NCI-H2227 (cell line): ENCODE measurements around the gene PSD.

Experiments
- DNase-seq: peaks from one replicate; lab custom pipeline; 2025; ENCODE audit not compliant: unreplicated experiment; lab: John Stamatoyannopoulos, UW

PSD gene

DNA sequence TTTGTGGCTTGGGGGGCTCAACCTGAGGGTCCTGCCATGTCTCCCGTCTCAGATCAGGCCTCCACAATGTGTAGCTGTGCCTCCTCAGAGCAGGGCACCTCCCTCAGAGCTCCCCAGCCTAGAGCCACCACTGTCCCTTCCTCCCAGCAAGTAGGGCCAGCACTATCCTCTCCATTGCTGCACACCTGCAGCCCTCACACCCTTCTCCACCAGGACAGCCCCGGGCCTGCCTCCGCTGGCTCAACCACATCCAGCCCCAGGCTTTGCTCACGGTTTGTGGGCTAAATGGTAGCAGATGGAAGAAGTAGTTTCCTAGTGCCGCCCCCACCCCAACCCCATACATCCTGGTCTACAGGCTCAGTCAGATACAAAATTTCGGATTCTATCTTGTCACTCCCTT, 13.0 kb downstream of the PSD start:
- no peak for DNase-seq

DNA sequence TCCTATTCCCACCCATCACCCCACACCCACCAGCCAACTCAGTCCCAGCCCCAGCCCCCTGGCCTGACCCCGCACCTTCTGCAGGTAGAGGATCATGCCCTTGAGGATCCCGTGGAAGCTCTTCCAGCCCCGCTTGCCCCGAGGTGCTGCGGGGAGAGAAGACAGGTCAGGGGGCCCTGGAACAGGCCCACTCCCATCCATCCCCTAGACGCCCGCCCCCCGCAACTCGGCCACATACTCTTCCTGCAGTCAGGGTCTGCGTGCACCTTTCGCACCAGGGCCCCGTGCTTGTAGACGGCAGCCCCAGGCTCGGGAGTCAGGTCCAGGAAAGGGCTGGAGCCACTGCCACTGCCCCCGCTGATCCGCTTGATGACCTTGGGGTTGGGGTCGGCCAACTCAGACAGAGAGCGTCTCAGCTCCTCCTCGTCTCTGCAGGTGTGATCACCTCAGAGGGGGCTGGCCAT, 13.4 kb downstream of the PSD start:
- no peak for DNase-seq

DNA sequence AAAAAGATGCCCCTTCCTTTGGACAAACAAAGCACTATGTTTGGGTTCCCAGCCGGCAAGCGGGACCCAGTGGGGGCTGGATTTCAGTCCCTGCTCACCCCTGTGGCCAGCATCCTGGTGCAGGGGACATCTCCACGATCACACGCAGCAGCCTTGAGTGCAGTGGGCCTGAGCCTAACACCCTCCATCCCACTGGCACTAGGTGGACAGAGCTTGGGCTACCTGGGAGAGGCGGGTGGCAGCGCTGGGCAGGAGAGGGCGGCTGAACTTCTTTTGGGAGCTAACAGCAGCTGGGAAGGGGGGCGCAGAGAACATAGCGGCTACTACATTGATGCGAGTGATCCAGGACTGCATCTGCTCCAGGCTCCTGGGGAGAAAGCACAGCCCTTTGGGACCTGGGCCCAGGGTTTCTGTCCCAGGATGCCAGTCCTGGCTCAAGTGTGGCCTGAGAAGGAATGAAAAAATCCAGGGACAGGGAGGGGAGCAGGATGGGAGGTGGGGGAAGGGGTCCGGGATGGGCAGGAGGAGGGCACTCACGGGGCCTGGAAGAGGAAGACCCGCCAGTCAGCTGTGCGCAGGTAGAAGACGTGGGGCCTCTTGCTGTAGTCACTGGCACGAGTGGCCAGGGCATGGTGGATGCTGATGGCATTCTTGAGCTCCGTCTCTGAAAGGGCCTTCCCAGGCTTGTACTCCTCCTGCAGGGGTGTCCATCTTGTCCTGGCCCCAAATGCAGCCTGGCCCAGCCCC, 14.1 kb downstream of the PSD start:
- no peak for DNase-seq

DNA sequence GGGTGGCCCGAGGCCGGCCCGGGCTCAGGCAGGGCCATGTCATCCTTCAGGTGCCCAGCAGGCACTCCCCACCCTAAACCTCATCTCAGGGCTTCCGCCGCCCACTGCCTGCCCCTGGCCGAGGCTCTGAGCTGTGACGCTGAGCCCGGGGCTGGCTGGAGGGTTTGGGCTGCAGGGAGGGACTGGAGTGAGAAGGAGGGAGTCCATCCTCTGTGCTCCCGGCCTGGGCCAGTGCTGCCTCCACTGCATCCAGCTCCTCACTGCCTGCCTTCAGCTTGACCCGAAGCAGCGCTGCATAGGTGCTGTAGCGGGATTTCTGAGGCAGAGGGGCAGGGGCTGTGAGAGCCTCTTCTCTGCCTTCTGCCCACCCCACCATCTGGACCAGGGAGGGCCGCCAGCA, 15.5 kb downstream of the PSD start:
- DNase-seq, result no peak

DNA sequence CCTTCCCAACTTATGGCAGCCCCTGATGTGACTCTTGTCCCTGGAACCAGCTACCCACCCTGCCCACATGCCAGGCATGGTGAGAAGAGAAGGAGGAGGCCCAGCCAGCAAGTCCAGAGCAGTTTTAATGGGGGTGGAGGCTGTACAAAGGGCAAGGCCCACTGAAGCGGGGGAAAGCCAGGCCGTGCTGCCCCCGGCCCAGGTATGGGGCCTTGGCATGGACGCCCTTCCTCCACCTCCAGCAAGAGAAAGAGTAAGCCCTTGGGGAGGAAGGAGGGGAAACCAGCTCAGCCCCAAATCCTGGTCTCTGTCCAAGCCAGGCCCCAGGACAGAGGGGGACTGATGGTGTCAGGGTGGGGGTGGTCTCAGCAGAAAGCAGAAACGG, 16.1 kb downstream of the PSD start:
- no peak for DNase-seq

DNA sequence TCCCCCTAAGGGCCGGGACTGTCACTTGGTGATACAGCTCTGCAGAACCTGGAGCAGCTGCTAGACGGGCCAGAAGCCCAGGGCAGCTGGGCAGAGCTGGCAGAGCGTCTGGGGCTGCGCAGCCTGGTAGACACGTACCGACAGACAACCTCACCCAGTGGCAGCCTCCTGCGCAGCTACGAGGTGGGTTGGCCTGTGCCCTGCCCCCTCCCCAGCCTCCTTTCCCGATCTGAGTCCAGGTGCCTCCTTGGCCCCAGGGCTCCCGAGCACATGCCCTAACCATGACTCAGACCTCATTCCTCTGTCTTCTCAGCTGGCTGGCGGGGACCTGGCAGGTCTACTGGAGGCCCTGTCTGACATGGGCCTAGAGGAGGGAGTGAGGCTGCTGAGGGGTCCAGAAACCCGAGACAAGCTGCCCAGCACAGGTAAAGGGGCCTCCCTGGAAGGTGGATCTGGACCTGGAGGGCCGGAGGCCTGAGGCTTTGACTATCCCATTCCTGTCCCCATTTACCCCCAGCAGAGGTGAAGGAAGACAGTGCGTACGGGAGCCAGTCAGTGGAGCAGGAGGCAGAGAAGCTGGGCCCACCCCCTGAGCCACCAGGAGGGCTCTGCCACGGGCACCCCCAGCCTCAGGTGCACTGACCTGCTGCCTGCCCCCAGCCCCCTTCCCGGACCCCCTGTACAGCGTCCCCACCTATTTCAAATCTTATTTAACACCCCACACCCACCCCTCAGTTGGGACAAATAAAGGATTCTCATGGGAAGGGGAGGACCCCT, 16.7 kb downstream of the PSD start:
- no peak for DNase-seq

DNA sequence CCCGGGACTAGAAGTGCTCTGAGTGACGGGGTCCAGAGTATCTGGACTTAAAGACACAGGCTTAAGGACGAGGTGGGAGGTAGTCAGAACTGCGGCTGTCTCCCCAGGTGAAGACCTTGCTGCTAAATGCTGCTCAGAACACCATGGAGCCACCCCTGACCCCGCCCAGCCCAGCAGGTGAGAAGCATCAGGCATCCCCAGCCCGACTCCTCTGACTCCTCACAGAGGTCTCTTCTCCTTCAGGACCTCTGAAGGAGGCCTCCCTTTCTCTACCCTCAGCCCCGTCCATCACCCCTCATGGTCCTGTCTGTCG, 17.3 kb downstream of the PSD start:
- no peak for DNase-seq

DNA sequence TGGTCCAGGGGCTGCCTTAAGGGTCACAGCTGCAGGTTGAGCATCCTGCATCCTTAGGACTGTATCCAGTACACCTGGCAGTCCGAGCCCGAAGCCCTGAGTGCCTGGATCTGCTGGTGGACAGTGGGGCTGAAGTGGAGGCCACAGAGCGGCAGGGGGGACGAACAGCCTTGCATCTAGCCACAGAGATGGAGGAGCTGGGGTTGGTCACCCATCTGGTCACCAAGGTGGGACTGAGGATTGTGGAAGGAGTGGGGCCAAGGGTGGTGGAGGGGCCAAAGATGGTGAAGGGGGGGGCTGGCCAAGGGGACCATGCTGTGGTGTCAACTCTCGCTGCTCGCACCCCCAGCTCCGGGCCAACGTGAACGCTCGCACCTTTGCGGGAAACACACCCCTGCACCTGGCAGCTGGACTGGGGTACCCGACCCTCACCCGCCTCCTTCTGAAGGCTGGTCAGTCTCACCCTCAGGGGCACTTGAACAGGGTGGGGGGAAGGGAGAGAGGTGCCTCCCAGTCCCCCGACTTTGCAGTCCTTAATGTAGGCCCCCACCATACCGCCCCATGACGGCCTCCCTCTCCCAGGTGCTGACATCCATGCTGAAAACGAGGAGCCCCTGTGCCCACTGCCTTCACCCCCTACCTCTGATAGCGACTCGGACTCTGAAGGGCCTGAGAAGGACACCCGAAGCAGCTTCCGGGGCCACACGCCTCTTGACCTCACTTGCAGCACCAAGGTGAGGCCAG, 17.8 kb downstream of the PSD start:
- DNase-seq, result no peak

DNA sequence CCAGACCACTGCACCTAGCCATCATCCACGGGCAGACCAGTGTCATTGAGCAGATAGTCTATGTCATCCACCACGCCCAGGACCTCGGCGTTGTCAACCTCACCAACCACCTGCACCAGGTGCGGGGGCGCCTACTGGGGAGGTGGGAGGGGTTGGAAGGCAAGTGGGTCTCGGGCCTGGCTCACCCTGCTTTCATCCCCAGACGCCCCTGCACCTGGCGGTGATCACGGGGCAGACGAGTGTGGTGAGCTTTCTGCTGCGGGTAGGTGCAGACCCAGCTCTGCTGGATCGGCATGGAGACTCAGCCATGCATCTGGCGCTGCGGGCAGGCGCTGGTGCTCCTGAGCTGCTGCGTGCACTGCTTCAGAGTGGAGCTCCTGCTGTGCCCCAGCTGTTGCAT, 18.5 kb downstream of the PSD start:
- no peak for DNase-seq

DNA sequence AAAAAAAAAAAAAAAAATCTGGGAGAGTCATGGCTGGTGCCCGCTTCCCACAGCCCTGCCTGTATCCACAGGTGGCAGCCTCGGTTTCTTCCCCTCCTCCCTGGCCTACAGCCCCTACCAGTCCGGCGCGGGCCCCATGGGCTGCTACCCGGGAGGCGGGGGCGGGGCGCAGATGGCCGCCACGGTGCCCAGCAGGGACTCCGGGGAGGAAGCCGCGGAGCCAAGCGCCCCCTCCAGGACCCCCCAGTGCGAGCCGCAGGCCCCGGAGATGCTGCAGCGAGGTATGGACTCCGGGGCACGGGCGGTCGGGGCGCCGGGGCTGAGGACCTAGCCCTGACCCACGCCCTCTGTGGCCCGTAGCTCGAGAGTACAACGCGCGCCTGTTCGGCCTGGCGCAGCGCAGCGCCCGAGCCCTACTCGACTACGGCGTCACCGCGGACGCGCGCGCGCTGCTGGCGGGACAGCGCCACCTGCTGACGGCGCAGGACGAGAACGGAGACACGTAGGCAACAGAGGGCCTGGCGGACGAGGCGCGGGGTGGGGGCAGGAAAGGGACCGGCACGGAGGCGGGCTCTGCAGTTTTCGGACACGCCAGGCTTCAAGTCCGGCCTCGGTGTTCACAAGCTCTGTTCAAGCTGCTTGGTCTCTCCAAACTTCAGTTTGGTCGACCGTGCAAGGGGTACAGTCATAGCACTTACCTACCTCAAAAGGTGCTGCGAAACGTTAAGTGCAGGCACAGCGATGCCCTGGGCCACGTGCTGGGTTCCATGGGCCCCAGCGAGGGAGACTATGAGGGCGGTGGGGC, 19.2 kb downstream of the PSD start:
- peak; percentile 89 for DNase-seq

DNA sequence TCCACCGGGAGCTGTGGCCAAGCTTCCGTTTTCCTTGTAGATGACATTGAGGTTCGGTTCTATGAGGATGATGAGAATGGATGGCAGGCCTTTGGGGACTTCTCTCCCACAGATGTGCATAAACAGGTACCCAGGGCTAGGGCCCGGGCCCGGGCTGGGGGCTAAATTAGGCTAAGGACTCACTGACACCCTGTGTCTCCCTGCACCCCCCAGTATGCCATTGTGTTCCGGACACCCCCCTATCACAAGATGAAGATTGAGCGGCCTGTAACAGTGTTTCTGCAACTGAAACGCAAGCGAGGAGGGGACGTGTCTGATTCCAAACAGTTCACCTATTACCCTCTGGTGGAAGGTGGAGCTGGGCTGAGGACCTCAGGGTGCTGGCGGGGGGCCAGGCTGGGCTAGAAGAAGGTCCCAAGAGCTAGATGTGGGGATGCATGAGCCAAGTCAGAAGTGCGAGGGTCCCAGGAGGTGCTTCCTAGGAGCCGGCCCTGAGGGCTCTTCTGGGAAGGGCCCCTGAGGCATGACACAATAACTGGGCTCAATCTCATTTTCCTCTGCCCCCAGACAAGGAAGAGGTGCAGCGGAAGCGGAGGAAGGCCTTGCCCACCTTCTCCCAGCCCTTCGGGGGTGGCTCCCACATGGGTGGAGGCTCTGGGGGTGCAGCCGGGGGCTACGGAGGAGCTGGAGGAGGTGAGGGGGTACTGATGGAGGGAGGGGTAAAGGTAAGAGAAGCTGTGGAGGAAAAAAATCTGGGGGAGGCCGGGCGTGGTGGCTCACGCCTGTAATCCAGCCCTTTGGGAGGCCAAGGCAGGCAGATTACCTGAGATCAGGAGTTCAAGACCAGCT, 20.2 kb downstream of the PSD start:
- no peak for DNase-seq

DNA sequence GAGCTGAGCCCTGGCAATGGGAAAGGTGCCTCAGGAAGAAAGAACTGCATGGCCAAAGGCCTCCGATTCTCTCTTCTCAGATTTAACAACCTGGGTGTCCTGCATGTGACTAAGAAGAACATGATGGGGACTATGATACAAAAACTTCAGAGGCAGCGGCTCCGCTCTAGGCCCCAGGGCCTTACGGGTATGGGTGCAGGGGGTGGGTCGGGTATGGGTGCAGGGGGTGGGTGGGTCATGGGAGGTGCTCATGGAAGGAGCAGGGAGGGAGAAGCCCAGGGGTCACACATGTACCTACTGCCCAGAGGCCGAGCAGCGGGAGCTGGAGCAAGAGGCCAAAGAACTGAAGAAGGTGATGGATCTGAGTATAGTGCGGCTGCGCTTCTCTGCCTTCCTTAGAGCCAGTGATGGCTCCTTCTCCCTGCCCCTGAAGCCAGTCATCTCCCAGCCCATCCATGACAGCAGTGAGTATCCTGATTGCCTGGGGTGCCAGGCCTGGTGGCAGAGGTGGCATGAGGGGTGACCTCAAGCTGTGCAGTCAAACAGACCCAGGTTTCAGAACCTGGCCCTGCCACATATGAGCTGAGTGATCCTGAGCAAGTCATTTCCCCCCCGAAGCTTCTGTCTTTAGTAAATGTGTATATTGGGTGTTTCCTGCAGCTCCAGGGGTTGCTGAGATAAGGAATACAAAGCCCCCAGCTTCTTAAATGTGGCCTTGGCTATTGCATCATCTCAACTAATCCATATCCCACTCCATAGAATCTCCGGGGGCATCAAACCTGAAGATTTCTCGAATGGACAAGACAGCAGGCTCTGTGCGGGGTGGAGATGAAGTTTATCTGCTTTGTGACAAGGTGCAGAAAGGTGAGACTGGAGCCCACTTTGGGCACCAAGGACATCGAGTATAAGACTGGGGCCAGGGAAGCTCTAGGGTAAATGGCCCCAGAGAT, 21.1 kb downstream of the PSD start:
- DNase-seq, result no peak

DNA sequence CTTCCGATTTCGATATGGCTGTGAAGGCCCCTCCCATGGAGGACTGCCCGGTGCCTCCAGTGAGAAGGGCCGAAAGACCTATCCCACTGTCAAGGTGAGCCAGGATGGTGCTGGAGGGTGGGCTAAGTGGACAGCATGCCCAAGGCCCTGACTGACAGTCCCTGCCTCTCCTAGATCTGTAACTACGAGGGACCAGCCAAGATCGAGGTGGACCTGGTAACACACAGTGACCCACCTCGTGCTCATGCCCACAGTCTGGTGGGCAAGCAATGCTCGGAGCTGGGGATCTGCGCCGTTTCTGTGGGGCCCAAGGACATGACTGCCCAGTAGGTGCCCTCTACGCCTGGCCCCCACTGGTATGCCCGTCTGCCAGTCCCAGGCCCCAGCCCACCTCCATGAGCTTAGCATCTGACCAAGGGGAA, 21.8 kb downstream of the PSD start:
- DNase-seq, result no peak

DNA sequence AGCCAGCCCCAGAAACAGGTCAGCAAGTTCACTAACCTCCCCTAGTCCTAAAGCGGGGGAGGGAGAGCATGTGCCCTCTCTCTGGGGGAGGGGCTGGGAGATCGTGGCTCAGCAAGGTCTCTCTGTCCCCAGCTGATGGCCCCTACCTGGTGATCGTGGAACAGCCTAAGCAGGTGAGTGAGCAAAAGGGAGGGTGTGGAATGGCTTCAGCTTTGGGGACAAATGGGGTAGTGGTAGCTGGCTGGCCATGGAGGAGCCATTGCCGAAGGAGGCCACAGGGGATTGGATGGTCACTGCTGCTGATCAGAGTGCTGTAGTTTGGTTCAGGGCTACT, 22.3 kb downstream of the PSD start:
- no peak for DNase-seq

DNA sequence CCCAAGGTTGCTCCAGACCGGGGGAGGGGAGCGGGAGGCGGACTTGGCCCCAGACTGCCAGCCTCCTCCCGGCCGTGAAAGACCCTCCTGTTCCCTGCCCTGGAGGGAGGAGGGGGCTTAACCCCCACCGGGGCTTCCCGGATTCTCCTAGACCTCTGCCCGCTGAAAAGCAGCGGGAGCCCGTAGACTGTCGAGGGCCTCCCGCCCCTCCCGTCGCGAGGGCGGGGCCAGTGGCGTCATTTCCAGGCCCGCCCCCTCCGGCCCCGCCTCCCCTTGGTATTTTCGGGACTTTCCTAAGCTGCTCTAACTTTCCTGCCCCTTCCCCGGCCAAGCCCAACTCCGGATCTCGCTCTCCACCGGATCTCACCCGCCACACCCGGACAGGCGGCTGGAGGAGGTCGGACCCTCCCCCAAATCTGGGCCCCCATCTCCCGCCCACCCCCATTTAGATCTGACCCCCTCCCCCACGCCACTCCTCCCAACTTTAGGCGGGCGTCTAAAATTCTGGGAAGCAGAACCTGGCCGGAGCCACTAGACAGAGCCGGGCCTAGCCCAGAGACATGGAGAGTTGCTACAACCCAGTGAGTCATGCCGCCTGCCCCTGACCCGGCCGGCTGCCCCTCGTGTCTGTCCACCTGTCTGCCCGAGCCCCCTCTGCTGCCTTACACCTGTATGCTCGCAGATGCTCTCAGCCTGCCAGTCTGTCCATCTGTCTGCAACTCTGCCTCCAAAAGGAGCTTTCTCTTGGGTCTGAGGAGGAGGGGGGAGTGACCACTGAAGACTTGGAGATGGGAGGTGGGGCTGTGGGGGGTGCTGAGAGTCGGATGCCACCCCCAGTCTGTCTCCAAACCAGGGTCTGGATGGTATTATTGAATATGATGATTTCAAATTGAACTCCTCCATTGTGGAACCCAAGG, 22.9 kb downstream of the PSD start, which contains the start of gene NFKB2:
NFKB2 (plus strand) TSS at position 306 of the 917 bp plus-strand sequence; CDS start at position 561, 255 bp downstream.
- DNase-seq, result peak; percentile 64

DNA sequence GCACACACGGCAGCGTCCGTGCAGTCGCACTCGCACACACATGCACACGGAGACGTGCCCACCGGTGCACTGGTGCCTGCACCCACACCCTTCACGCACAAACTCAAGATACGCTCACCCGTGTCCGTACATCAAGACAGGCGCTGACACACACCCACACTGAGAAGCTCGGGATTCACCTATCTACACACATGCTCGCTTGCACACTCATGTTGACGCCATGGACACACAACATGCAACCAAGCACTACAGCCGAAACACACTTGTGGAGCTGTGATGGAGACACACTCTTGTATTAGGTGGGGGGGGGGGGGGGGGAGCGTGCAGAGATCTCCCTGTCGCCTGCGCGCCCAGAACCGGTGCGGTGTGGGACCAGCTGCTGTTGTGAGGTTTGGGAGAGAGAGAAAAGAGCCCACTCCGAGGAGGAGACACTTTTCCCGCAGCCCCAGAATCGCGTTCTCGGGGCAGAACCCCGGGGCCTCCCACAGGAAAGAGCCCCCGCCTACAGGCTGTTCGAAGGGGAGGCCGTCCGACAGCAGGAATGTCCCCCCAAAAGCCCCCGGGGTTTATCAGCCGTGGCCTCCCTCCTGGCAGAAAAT, 23.7 kb downstream of the PSD start:
- no peak for DNase-seq

DNA sequence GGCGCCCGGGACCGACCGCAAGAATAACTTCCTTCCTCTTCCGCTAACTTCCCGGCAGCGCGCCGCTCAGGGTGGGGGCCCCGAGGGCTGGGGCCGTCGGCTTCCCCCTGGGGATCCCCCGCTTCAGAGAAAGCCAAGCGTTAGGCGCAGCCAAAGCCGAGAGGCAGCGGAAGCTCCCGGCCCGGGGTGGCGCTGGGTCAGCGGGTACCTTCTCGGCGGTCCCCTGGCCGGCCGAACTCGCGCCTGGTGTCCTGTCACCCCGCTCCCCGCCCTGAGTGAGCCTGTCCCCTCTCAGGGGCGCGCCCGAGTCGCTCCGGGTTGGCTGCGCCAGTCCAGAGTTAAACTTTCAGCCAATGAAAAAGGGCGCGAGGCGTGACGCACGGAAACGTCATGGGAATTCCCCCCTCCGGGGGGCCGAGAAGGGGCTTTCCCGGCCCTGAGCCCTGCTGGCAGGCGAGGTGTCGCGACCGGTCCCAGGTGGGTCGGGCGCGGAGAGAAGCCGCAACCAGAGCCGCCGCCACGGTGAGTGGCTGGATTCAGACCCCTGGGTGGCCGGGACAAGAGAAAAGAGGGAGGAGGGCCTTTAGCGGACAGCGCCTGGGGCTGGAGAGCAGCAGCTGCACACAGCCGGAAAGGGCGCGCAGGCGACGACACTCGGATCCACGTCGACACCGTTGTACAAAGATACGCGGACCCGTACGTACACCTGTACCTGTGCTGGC, 24.3 kb downstream of the PSD start:
- peak; percentile 77 for DNase-seq
